ENCODE measurements around the gene ISG20L2.

ISG20L2 gene, protein sequence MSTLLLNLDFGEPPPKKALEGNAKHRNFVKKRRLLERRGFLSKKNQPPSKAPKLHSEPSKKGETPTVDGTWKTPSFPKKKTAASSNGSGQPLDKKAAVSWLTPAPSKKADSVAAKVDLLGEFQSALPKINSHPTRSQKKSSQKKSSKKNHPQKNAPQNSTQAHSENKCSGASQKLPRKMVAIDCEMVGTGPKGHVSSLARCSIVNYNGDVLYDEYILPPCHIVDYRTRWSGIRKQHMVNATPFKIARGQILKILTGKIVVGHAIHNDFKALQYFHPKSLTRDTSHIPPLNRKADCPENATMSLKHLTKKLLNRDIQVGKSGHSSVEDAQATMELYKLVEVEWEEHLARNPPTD

DNA sequence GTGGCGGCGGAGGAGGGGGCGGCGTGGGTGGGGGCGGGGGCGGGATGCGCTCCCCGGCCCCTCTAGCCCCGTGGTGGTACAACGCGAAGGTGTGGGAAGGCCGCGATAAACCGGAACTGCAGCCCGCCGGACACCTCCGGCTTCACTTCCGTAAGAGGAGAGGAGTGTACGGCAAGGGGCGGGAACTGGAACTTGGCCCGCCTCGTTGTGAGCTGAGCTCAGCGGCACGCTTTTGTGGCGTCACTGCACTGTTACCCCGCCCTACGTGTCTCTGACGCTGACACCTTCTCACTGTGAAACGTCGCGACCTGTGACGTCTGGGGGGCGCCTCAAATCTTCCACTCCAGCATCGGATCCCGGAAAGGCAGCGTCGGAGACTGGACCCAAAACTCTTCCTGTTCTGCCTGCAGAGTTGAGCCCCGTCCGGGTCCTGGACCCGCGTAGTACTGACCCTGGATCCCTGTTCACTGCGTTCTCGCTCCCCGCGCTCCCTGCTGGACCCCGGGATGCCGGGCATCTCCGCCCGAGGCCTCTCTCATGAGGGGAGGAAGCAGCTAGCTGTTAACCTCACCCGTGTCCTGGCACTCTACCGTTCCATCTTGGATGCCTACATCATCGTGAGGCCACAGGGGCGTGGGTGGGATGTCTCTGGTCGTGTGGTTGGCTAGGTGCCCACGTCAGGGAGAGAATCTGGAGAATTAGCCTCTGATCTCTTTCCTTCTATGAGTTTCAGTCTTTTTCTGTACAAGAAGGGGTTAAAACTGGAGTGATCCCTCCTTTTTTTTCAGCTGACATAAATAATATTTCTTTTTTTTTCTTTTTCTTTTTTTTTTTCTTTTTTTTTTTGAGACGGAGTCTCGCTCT, at the start of gene ISG20L2:
Gene ISG20L2, minus strand, starts transcription at position 168 of the 864 bp plus-strand sequence. CDS start 1,114 bp downstream, outside the sequence.
- peak within 1 kb of the TSS; percentile 85 for H3K4me3 ChIP-seq (ENCODE audit: low read depth, low read length)
- TF ChIP-seq, protein P1, sequence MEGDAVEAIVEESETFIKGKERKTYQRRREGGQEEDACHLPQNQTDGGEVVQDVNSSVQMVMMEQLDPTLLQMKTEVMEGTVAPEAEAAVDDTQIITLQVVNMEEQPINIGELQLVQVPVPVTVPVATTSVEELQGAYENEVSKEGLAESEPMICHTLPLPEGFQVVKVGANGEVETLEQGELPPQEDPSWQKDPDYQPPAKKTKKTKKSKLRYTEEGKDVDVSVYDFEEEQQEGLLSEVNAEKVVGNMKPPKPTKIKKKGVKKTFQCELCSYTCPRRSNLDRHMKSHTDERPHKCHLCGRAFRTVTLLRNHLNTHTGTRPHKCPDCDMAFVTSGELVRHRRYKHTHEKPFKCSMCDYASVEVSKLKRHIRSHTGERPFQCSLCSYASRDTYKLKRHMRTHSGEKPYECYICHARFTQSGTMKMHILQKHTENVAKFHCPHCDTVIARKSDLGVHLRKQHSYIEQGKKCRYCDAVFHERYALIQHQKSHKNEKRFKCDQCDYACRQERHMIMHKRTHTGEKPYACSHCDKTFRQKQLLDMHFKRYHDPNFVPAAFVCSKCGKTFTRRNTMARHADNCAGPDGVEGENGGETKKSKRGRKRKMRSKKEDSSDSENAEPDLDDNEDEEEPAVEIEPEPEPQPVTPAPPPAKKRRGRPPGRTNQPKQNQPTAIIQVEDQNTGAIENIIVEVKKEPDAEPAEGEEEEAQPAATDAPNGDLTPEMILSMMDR (IDR thresholded peaks at IDR 0.05; ENCODE audit: low read depth, low read length) = no peak

DNA sequence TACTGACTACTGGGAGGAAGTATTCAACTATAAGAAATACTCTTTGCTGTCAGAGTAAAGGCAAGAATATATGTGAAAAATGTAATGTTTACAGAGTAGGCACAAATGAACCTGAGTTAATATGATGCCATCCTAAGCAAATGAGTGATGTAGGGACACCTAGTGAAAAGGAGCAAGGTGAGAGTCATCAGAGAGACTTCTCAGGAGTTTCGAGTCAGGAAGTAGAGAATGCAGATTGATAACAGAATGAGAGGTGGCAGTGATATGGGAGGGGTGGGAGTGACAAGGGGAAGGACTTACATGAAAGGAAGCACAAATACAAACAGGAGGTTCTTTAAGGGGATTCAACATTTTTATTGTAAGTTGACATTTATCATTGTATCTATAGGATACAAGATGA, 49.0 kb upstream of the ISG20L2 start:
- TF ChIP-seq, protein P1 (IDR thresholded peaks at IDR 0.05; ENCODE audit: low read depth, low read length) = no peak

DNA sequence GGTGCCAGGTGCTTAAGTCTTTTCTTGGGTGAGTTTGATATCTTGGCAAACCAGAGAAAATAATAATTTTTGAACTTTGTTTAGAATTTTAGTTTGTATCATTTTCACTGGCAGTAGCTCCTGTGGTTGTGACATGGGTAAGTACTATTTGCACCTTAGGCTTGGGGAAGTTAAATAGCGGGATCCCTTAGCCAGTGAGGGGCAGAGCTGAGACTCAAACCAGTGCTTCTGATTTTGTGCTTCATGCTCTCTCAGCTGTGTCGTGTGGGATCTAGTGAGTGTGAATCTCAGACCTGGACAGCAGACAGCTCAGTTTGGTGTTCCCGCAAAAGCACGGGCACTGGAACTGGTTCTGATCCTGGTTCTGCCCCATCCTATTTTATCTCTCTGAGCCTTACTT, 48.4 kb upstream of the ISG20L2 start:
- no peak overlapping the region for H3K4me3 ChIP-seq (ENCODE audit: low read depth, low read length)
- TF ChIP-seq, protein P1 (IDR thresholded peaks at IDR 0.05; ENCODE audit: low read depth, low read length) = no peak

More for the DNA sequence above, 49.0 kb upstream of the ISG20L2 start:
- no peak overlapping the region for H3K4me3 ChIP-seq (ENCODE audit: low read depth, low read length)

DNA sequence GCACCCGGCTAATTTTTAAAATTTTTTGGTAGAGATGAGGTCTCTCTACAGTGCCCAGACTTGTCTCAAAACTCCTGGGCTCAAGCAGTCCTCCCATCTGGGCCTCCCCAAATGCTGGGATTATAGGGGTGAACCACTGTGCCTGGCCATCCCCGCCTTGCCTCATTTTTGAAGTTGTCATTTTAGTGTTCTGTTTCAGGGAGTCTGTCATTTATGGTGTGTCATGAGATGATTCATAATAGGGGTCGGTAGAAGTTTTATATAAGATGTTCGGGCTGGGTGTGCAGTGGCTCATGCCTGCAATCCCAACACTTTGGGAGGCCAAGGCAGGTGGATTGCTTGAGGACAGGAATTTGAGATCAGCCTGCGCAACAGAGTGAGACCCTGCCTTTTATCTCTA, 47.2 kb upstream of the ISG20L2 start:
- TF ChIP-seq, protein P1 (IDR thresholded peaks at IDR 0.05; ENCODE audit: low read depth, low read length) = no peak
- H3K4me3 ChIP-seq (ENCODE audit: low read depth, low read length) = no peak overlapping the region

DNA sequence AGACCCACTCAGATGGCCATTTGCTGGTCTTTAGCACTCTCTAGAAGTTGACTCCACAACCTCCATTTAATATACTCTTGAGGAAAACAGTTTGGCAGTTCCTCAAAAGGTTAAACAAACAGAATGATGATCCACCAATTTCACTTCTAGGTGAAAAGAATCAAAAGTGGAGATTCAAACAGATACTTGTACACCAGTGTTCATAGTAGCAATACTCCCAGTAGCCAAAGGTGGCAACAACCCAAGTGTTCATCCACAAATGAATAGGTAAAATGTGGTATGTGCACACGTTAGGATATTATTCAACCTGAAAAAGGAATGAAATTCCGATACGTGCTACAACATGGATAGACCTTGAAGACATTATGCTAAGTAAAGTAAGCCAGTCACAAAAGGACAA, 45.0 kb upstream of the ISG20L2 start:
- TF ChIP-seq, protein P1 (IDR thresholded peaks at IDR 0.05; ENCODE audit: low read depth, low read length) = no peak
- no peak overlapping the region for H3K4me3 ChIP-seq (ENCODE audit: low read depth, low read length)

DNA sequence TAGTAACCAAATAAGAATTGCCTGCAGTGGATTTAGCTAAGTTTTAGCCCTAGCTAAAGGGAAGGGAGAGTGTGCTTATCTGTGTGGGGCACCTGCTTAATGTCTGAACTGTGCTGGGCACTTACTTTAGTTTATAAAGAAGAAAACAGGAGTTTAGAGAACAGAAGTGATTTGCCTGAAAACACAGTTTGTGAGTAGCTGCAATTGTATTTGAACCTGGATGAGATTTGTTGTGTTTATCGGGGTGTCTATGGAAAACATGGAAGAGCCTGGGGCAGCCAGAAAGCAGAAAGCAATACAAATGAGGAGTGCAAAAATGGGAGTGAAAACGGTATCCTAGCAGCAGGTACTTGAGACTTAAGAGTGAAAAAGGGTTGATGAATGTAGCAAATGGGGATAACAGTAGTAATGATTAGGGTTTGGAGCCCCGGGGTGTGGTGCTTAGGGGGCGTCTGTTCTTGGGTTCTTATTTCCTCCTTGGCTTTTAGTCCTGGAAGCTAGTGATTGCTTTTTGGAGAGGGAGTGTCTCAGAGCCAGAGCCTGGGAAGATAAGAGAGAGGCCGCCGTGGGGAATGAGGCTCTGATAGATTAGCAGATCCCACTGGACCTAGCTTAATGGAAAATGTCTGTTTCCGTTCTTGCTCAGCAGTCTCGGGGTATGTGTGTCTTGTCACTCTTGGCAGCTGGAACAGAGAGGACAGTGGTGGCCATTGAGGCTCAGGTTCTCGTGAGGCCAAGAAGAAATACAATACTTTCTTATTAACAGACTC, 44.3 kb upstream of the ISG20L2 start:
- H3K4me3 ChIP-seq (ENCODE audit: low read depth, low read length) = no peak overlapping the region

More for the DNA sequence above, 44.3 kb upstream of the ISG20L2 start:
- TF ChIP-seq, protein P1 (IDR thresholded peaks at IDR 0.05; ENCODE audit: low read depth, low read length) = no peak
